Measurements from ENCODE around the gene CBLN3.

Gene CBLN3

GRCh38 chr14:24425704-24426103, 3.8 kb downstream of the CBLN3 start:
- Histone ChIP-seq H3K4me1 (ENCODE audit: insufficient read depth, low read length) (peaks cover 45% of the 10 kb centered on the region), H3K9me3 (ENCODE audit: insufficient read depth, low read length, severe bottlenecking) (no peaks in the 10 kb centered on the region), H3K4me2 (ENCODE audit: insufficient read depth, low read length) (no peak overlapping the region), H4K20me1 (ENCODE audit: insufficient read depth, low read length) (peaks cover 4% of the 10 kb centered on the region; the same call in 1 of the 2 replicates), H3K27ac (ENCODE audit: low read length) (no peak overlapping the region), H3K9ac (ENCODE audit: low read depth, low read length) (no peak overlapping the region), H2AFZ (ENCODE audit: low read depth, low read length) (no peak overlapping the region), H3K4me3 (ENCODE audit: low read depth in 1 of 2, low read length in 2 of 2) (no peak overlapping the region), H3K79me2 (ENCODE audit: insufficient read depth, low read length) (peaks cover 17% of the 10 kb centered on the region), H3K27me3 (ENCODE audit: insufficient read depth, low read length, poor library complexity) (peaks cover 5% of the 10 kb centered on the region), H3K36me3 (ENCODE audit: insufficient read depth, low read length) (peaks cover 2% of the 10 kb centered on the region; the same call in 1 of the 2 replicates)
- DNase-seq (no peak), ATAC-seq (ENCODE audit: insufficient read depth, low read depth) (no peak)
- no peak for TF ChIP-seq CTCF (IDR thresholded peaks at IDR 0.05; ENCODE audit: borderline replicate concordance, extremely low read depth, low read length, poor library complexity, severe bottlenecking)
- no peak for TF ChIP-seq EZH2 (IDR thresholded peaks at IDR 0.05; ENCODE audit: borderline replicate concordance, low read depth, low read length, severe bottlenecking)

- no peaks in the 10 kb centered on the region for H3K79me2 ChIP-seq (ENCODE audit: insufficient read depth, low read length)
- no peak overlapping the region for H2AFZ ChIP-seq (ENCODE audit: low read depth, low read length)
- ATAC-seq (ENCODE audit: insufficient read depth, low read depth) (no peak), DNase-seq (no peak)
- H3K9ac ChIP-seq (ENCODE audit: low read depth, low read length), result no peak overlapping the region
- no peak overlapping the region for H3K4me3 ChIP-seq (ENCODE audit: low read depth in 1 of 2, low read length in 2 of 2)
- H3K4me2 ChIP-seq (ENCODE audit: insufficient read depth, low read length), result no peak overlapping the region; the same call in 1 of the 2 replicates
- no peaks in the 10 kb centered on the region for H3K9me3 ChIP-seq (ENCODE audit: insufficient read depth, low read length, severe bottlenecking)
- H3K4me1 ChIP-seq (ENCODE audit: insufficient read depth, low read length), result peaks cover 30% of the 10 kb centered on the region
- H4K20me1 ChIP-seq (ENCODE audit: insufficient read depth, low read length), result no peaks in the 10 kb centered on the region
- TF ChIP-seq EZH2 (IDR thresholded peaks at IDR 0.05; ENCODE audit: borderline replicate concordance, low read depth, low read length, severe bottlenecking) (no peak), CTCF (IDR thresholded peaks at IDR 0.05; ENCODE audit: borderline replicate concordance, extremely low read depth, low read length, poor library complexity, severe bottlenecking) (no peak)
- H3K36me3 ChIP-seq (ENCODE audit: insufficient read depth, low read length), result no peaks in the 10 kb centered on the region
- no peak overlapping the region for H3K27ac ChIP-seq (ENCODE audit: low read length)
- peaks cover 5% of the 10 kb centered on the region for H3K27me3 ChIP-seq (ENCODE audit: insufficient read depth, low read length, poor library complexity)
Observed at GRCh38 chr14:24422694-24423601, 6.5 kb downstream of the CBLN3 start.

DNA sequence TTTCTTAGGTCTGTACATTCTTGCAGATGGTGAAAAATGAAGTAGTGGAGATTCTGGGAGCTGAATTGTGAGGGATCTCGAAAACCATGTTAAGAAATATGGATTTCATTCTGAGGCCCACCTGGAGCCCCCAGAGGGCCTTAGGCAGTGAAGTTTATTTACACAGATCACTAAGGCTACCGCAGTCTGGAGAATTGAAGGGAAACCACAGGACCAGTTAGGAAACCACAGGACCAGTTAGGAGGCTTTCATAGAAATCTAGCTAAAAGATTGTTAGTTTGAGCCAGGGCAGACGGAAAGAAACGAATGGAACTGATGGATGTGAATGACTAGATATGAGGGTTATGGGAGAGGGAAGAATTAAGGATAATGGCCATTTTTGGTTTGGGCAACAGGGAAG, 7.2 kb downstream of the CBLN3 start:
- peak; percentile 97 for ATAC-seq (ENCODE audit: insufficient read depth, low read depth)
- H3K9me3 ChIP-seq (ENCODE audit: insufficient read depth, low read length, severe bottlenecking), result no peaks in the 10 kb centered on the region
- peak; percentile 51 for DNase-seq
- no peak overlapping the region for H3K9ac ChIP-seq (ENCODE audit: low read depth, low read length)
- H3K4me3 ChIP-seq (ENCODE audit: low read depth in 1 of 2, low read length in 2 of 2), result no peak overlapping the region
- no peaks in the 10 kb centered on the region for H4K20me1 ChIP-seq (ENCODE audit: insufficient read depth, low read length)
- H3K36me3 ChIP-seq (ENCODE audit: insufficient read depth, low read length), result no peaks in the 10 kb centered on the region
- H3K27ac ChIP-seq (ENCODE audit: low read length), result no peak overlapping the region
- H3K27me3 ChIP-seq (ENCODE audit: insufficient read depth, low read length, poor library complexity), result peaks cover 5% of the 10 kb centered on the region
- peaks cover 30% of the 10 kb centered on the region for H3K4me1 ChIP-seq (ENCODE audit: insufficient read depth, low read length)
- no peaks in the 10 kb centered on the region for H3K79me2 ChIP-seq (ENCODE audit: insufficient read depth, low read length)
- no peak overlapping the region; the same call in 1 of the 2 replicates for H3K4me2 ChIP-seq (ENCODE audit: insufficient read depth, low read length)
- TF ChIP-seq EZH2 (IDR thresholded peaks at IDR 0.05; ENCODE audit: borderline replicate concordance, low read depth, low read length, severe bottlenecking) (no peak), CTCF (IDR thresholded peaks at IDR 0.05; ENCODE audit: borderline replicate concordance, extremely low read depth, low read length, poor library complexity, severe bottlenecking) (no peak)
- H2AFZ ChIP-seq (ENCODE audit: low read depth, low read length), result no peak overlapping the region

Data from DND-41 (cell line).